Mucosa of rectum (tissue), 2 donors: ENCODE measurements around the gene OR6M1.
A peak's percentile ranks its signal among the peaks of the same experiment; 100 is the strongest.

Experiments
- H3K27ac ChIP-seq, 2 donors: one replicate each; pipeline ENCODE4 v1.7.0; 2013; ENCODE audit warnings: inconsistent platforms in 2 of 2, low read depth in 2 of 2, low read length in 2 of 2
- H3K27me3 ChIP-seq, 2 donors: one replicate each; pipeline ENCODE4 v1.7.0; 2013; ENCODE audit warnings: low read length in 2 of 2; ENCODE audit not compliant: control insufficient read depth in 2 of 2, insufficient read depth in 2 of 2
- H3K36me3 ChIP-seq, 2 donors: one replicate each; pipeline ENCODE4 v1.7.0; 2013; ENCODE audit warnings: low read length in 2 of 2; ENCODE audit not compliant: control insufficient read depth in 2 of 2, insufficient read depth in 2 of 2
- H3K4me1 ChIP-seq, 2 donors: one replicate each; pipeline ENCODE4 v1.7.0; 2013; ENCODE audit warnings: low read length in 2 of 2, mild to moderate bottlenecking in 1 of 2; ENCODE audit not compliant: control insufficient read depth in 2 of 2, insufficient read depth in 2 of 2
- H3K4me3 ChIP-seq, 2 donors: one replicate each; pipeline ENCODE4 v1.7.0; 2013; ENCODE audit warnings: low read length in 2 of 2
- H3K9ac ChIP-seq, 2 donors: one replicate each; pipeline ENCODE4 v1.7.0; 2013; ENCODE audit warnings: low read length in 2 of 2, low read depth in 1 of 2, mild to moderate bottlenecking in 1 of 2
- H3K9me3 ChIP-seq, 2 donors: one replicate each; pipeline ENCODE4 v1.7.0; 2013; ENCODE audit warnings: low read length in 2 of 2; ENCODE audit not compliant: control insufficient read depth in 2 of 2
- donor health status: healthy.
- donor health status: Normal muscosa, but diverticular disease.

The OR6M1 gene

GRCh38 chr11:123806249-123806648 is at the start of gene OR6M1:
OR6M1 (minus strand) TSS chr11:123806349; CDS start chr11:123806349, 0 bp downstream.
- Histone ChIP-seq H3K27ac (no peak within 1 kb of the TSS), H3K9ac (no peak within 1 kb of the TSS), H3K9me3 (no peaks in the 10 kb centered on the region), H3K4me1 (no peaks in the 10 kb centered on the region), H3K4me3 (no peak within 1 kb of the TSS), H3K36me3 (no peaks in the 10 kb centered on the region), H3K27me3 (no peaks in the 10 kb centered on the region)

DNA sequence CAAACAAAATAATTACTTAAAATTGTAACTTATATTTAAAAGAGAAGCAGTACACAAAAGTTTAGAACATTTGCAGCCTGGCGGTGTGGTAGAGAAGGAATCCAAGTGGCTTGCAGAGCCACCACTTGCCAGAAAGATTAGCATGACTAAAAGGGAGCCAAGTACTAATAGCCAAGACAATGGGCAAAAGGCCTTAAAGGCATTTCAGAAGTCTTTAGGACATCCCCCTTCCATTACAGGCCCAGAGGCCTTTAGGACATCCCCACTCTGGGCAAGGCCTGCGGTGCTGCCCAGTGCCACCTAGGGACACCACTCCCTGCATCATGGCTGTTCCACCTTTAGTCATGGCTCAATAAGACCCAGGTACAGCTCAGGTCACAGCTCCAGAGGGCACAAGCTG is 46.9 kb upstream of the OR6M1 start:
- Histone ChIP-seq H3K4me1 (no peaks in the 10 kb centered on the region), H3K9ac (no peak overlapping the region)

DNA sequence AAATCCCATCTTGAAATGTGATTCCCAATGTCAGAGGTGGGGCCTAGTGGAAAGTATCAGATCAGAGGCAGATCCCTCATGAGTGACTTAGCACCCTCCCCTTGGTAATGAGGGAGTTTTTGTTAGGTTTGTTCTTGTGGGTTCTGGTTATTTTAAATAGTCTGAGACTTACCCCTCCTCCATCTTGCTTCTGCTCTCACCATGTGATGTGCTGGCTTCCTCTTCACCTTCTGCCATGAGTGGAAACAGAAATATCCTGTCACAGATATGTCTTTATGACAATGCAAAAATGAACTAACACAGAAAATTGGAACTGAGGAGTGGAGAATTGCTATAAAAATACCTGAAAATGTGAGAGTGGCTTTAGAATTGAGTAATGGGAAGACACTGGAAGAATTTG is 46.2 kb upstream of the OR6M1 start:
- Histone ChIP-seq H3K4me3 (no peak overlapping the region), H3K9me3 (no peaks in the 10 kb centered on the region), H3K27me3 (no peaks in the 10 kb centered on the region), H3K9ac (no peak overlapping the region), H3K36me3 (no peaks in the 10 kb centered on the region), H3K27ac (no peak overlapping the region), H3K4me1 (no peaks in the 10 kb centered on the region)

More for the DNA sequence above, 46.9 kb upstream of the OR6M1 start:
- Histone ChIP-seq H3K36me3 (no peaks in the 10 kb centered on the region), H3K27ac (no peak overlapping the region), H3K27me3 (no peaks in the 10 kb centered on the region), H3K4me3 (no peak overlapping the region), H3K9me3 (no peaks in the 10 kb centered on the region)

DNA sequence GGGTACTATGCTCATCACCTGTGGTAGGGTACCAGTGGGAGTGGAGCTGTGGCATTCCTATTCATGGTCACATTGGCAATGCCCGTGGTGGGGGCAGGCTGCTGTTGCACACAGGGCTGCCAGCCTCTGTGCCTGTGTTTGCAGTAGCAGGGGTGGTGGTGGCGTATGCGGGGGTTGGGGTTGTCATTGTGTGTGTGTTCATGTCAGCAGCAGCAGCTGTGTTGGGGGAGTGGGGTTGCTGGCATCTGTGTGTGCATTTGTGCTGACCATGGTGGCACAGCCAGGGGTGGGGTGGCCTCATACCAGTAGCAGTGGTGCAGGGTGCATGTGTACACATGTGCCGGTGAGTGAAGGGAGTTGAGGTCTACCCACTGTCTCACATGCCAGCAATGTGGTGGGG is 45.0 kb upstream of the OR6M1 start:
- H3K9ac ChIP-seq: no peak overlapping the region
- no peak overlapping the region for H3K27ac ChIP-seq
- no peaks in the 10 kb centered on the region for H3K36me3 ChIP-seq
- H3K4me3 ChIP-seq: no peak overlapping the region
- H3K27me3 ChIP-seq: no peaks in the 10 kb centered on the region
- H3K9me3 ChIP-seq: no peaks in the 10 kb centered on the region
- no peaks in the 10 kb centered on the region for H3K4me1 ChIP-seq

- Histone ChIP-seq H3K4me1 (no peaks in the 10 kb centered on the region), H3K27ac (no peak overlapping the region), H3K9me3 (no peaks in the 10 kb centered on the region), H3K27me3 (no peaks in the 10 kb centered on the region), H3K4me3 (no peak overlapping the region), H3K9ac (no peak overlapping the region), H3K36me3 (no peaks in the 10 kb centered on the region)
Measured at GRCh38 chr11:123841174-123841573, 35.0 kb upstream of the OR6M1 start.

GRCh38 chr11:123839131-123839530 is 33.0 kb upstream of the OR6M1 start:
- Histone ChIP-seq H3K36me3 (no peaks in the 10 kb centered on the region), H3K27ac (no peak overlapping the region), H3K4me1 (no peaks in the 10 kb centered on the region), H3K9me3 (no peaks in the 10 kb centered on the region), H3K27me3 (no peaks in the 10 kb centered on the region), H3K4me3 (no peak overlapping the region), H3K9ac (no peak overlapping the region)

DNA sequence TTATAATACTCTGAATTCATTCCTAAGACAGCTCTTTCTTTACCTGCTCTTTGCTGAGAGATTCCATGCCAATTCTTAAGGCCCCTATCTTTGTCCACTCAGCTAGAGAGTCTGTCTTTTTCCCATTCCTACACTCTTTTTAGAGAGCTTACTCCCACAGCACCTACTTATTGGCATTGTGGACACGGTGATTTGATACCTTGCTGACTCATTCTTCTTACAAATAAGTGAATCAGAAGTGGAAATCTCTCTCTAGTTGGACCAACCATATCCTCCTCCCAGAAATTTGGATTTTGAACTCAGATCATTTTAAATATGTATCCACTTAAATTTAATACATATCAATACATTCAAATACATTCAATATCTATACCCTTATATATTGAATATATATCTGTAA is 32.5 kb upstream of the OR6M1 start:
- H3K4me3 ChIP-seq: no peak overlapping the region
- H3K27ac ChIP-seq: no peak overlapping the region
- no peaks in the 10 kb centered on the region for H3K4me1 ChIP-seq
- H3K27me3 ChIP-seq: no peaks in the 10 kb centered on the region
- no peak overlapping the region for H3K9ac ChIP-seq
- H3K36me3 ChIP-seq: no peaks in the 10 kb centered on the region
- no peaks in the 10 kb centered on the region for H3K9me3 ChIP-seq

GRCh38 chr11:123838199-123838598 is 32.0 kb upstream of the OR6M1 start:
- no peak overlapping the region for H3K9ac ChIP-seq
- H3K9me3 ChIP-seq: no peaks in the 10 kb centered on the region
- no peaks in the 10 kb centered on the region for H3K27me3 ChIP-seq
- no peak overlapping the region for H3K4me3 ChIP-seq
- no peak overlapping the region for H3K27ac ChIP-seq
- no peaks in the 10 kb centered on the region for H3K4me1 ChIP-seq
- no peaks in the 10 kb centered on the region for H3K36me3 ChIP-seq

DNA sequence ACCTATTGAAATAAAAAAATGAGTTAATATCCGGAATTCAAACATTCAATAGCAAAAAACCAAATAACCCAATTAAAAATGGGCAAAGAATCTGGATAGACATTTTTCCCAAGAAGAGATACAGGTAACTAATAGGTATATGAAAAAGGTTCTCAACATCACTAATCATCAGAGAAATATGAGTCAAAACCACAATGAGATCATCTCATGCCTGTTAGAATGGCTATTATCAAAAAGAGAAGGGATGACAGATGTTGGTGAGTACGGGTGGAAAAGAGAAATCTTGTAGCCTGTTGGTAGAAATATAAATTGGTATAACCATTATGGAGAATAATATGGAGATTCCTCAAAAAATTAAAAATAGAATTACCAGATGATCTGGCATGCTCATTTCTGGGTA is 26.9 kb upstream of the OR6M1 start:
- Histone ChIP-seq H3K4me1 (no peaks in the 10 kb centered on the region), H3K36me3 (no peaks in the 10 kb centered on the region), H3K9me3 (no peaks in the 10 kb centered on the region), H3K27me3 (no peaks in the 10 kb centered on the region), H3K4me3 (no peak overlapping the region), H3K27ac (no peak overlapping the region), H3K9ac (no peak overlapping the region)

DNA sequence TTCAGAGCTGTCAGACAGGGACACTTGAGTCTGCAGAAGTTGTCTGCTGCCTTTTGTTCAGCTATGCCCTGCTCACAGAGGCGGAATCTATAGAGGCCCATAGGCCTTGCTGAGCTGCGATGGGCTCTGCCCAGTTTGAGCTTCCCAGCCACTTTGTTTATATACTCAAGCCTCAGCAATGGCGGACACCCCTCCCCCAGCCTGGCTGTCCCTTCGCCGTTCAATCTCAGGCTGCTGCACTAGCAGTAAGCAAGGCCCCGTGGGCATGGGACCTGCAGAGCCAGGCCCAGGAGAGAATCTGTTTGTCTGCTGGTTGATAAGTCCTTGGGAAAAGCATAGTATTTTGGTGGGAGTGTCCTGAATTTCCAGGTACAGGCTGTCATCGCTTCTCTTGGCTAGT is 23.6 kb upstream of the OR6M1 start:
- H3K4me3 ChIP-seq: no peak overlapping the region
- no peak overlapping the region for H3K27ac ChIP-seq
- no peaks in the 10 kb centered on the region for H3K27me3 ChIP-seq
- H3K9ac ChIP-seq: no peak overlapping the region
- H3K36me3 ChIP-seq: no peaks in the 10 kb centered on the region
- H3K9me3 ChIP-seq: no peaks in the 10 kb centered on the region
- no peaks in the 10 kb centered on the region for H3K4me1 ChIP-seq

DNA sequence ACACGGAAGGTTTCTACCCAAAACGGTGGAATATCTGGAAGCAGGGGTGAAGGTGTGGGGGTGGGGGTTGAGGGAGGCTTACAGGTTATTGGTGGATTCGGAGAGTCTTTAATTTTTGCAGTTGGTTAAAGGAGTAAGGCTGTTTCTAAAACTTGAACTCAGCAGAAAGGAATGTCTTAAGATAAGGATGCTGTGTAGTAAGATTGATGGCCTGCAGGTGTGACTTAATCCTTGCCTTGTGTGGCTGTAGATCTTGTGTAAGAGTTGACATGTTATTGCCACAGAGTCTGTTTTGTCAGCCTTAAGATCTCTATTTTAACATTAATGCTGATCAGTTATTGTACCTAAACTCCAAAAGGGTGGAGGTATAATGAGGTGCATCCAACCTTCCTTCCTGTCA is 16.4 kb upstream of the OR6M1 start:
- H3K27me3 ChIP-seq: no peaks in the 10 kb centered on the region
- H3K4me1 ChIP-seq: no peaks in the 10 kb centered on the region
- H3K27ac ChIP-seq: peak overlapping the region in 1 of 2 donors; percentile 20
- no peak overlapping the region for H3K4me3 ChIP-seq
- no peaks in the 10 kb centered on the region for H3K9me3 ChIP-seq
- no peak overlapping the region for H3K9ac ChIP-seq
- H3K36me3 ChIP-seq: no peaks in the 10 kb centered on the region
